Kidney (tissue), 14 donors: ENCODE data around the gene CLEC16A. TPM values are rescaled to one million over a fixed set of nuclear protein-coding genes. Genes with fewer than 3 reads are reported as not detected.

Experiments used
- DNase-seq, 5 donors: peaks; one replicate each; pipeline ENCODE4 v3.0.0-alpha.2; 2013 to 2020
- FAIRE-seq: peaks from 2 replicates; lab custom pipeline; 2012; peaks lifted over from hg19 to GRCh38; lab: Jason Lieb, UNC
- H3K27ac ChIP-seq, 2 donors: one replicate each; pipeline ENCODE4 v1.7.0; 2013; ENCODE audit warnings: low read depth in 2 of 2, low read length in 2 of 2, inconsistent platforms in 1 of 2
- H3K27me3 ChIP-seq: one replicate; pipeline ENCODE4 v1.7.1; 2013; ENCODE audit warnings: low read length, inconsistent platforms; ENCODE audit not compliant: control insufficient read depth, insufficient read depth
- H3K36me3 ChIP-seq, 3 donors: one replicate each; pipeline versions ENCODE4 v1.7.0 to v1.7.1; 2013; ENCODE audit warnings: low read length in 3 of 3, control low read depth in 1 of 3, inconsistent platforms in 1 of 3; ENCODE audit not compliant: insufficient read depth in 3 of 3, control insufficient read depth in 2 of 3
- H3K4me1 ChIP-seq, 3 donors: one replicate each; pipeline versions ENCODE4 v1.7.0 to v1.7.1; 2013; ENCODE audit warnings: low read length in 3 of 3, inconsistent platforms in 1 of 3, low read depth in 1 of 3; ENCODE audit not compliant: control insufficient read depth in 2 of 3, insufficient read depth in 2 of 3
- H3K4me3 ChIP-seq, 3 donors: one replicate each; pipeline versions ENCODE4 v1.7.0 to v1.8.1; 2013; ENCODE audit warnings: low read length in 3 of 3, control low read depth in 1 of 3, inconsistent platforms in 1 of 3
- H3K9ac ChIP-seq, 3 donors: one replicate each; pipeline versions ENCODE4 v1.7.0 to v1.7.1; 2013; ENCODE audit warnings: low read length in 3 of 3, control low read depth in 1 of 3, inconsistent platforms in 1 of 3
- H3K9me3 ChIP-seq, 3 donors: one replicate each; pipeline versions ENCODE4 v1.7.0 to v1.7.1; 2013; ENCODE audit warnings: low read length in 3 of 3, control low read depth in 1 of 3, inconsistent platforms in 1 of 3; ENCODE audit not compliant: control insufficient read depth in 2 of 3, insufficient read depth in 1 of 3
- intact Hi-C: fragments of 100-400 bp; cut with DNase I; formaldehyde crosslinking; loops from one replicate; pipeline ENCODE4 v1.11.1; 2022
- polyA plus RNA-seq: library from polyadenylated mRNA; stranded (reverse); fragments of 350-450 nt; fragmentation: Illumina TruSeq; extraction: RNeasy Lipid Tissue Mini Kit (QIAGEN cat#74804); gene quantifications from one replicate; pipeline ENCODE4 v1.2.3, GENCODE V29; 2014; ENCODE audit warnings: low read depth, low replicate concordance; ENCODE audit not compliant: insufficient read depth
- total RNA-seq: library from RNA; stranded (reverse); fragmentation: NEBNext Ultra II Directional; extraction: Animal tissue kit (Norgen Biotek cat#: 25700); gene quantifications from one replicate; pipeline ENCODE4 v1.2.1, GENCODE V29; 2021
- TF ChIP-seq, protein P1 (sequence below): IDR thresholded peaks from 3 replicates; pipeline ENCODE4 v1.5.1; 2012; ENCODE audit warnings: mild to moderate bottlenecking, moderate library complexity, borderline replicate concordance; ENCODE audit not compliant: insufficient read depth; ENCODE audit errors: extremely low read depth
- donor health status: control.
- donor health status: control.
- donor health status: control.
- donor health status: control.
- donor health status: control.
- donor health status: DM: yes; HTN: yes; CAD: no.
- donor health status: Normal renal cell carcinoma (clear cell type).

CLEC16A gene
- total and polyA plus RNA-seq, 2 donors from 2014 or later, result 10.8 to 51.9 TPM

- no peak overlapping the region for H3K9ac ChIP-seq
- H3K27ac ChIP-seq, result no peak overlapping the region
- H3K9me3 ChIP-seq, result no peaks in the 10 kb centered on the region
- intact Hi-C loops, result no loop called here
- DNase-seq (no peak), FAIRE-seq (no peak)
- peaks cover 3 to 10% (median 8%) of the 10 kb centered on the region in 3 donors for H3K36me3 ChIP-seq
- no peaks in the 10 kb centered on the region for H3K27me3 ChIP-seq
- peaks cover 0 to 9% (median 6%) of the 10 kb centered on the region in 3 donors for H3K4me1 ChIP-seq
- H3K4me3 ChIP-seq, result no peak overlapping the region
- TF ChIP-seq, protein P1, sequence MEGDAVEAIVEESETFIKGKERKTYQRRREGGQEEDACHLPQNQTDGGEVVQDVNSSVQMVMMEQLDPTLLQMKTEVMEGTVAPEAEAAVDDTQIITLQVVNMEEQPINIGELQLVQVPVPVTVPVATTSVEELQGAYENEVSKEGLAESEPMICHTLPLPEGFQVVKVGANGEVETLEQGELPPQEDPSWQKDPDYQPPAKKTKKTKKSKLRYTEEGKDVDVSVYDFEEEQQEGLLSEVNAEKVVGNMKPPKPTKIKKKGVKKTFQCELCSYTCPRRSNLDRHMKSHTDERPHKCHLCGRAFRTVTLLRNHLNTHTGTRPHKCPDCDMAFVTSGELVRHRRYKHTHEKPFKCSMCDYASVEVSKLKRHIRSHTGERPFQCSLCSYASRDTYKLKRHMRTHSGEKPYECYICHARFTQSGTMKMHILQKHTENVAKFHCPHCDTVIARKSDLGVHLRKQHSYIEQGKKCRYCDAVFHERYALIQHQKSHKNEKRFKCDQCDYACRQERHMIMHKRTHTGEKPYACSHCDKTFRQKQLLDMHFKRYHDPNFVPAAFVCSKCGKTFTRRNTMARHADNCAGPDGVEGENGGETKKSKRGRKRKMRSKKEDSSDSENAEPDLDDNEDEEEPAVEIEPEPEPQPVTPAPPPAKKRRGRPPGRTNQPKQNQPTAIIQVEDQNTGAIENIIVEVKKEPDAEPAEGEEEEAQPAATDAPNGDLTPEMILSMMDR, result no peak
Measured at GRCh38 chr16:10959161-10959560, 14.8 kb downstream of the CLEC16A start.

GRCh38 chr16:10961231-10961630 is 16.9 kb downstream of the CLEC16A start:
- peak overlapping the region in 1 of 3 donors; percentile 51 for H3K9ac ChIP-seq
- no peak for FAIRE-seq

GRCh38 chr16:10964039-10964890 is 19.9 kb downstream of the CLEC16A start:
- Histone ChIP-seq H3K36me3 (peaks cover 3 to 13% (median 8%) of the 10 kb centered on the region in 3 donors), H3K9me3 (no peaks in the 10 kb centered on the region), H3K27me3 (no peaks in the 10 kb centered on the region), H3K9ac (peak overlapping the region in 1 of 3 donors; percentile 28), H3K27ac (no peak overlapping the region), H3K4me3 (no peak overlapping the region), H3K4me1 (peaks cover 0 to 4% (median 3%) of the 10 kb centered on the region in 3 donors)
- intact Hi-C loops, result loop anchor here (10.0 kb wide), 1 partner anchor 391 kb away; no protein-coding TSS in a partner anchor
- TF ChIP-seq, protein P1, result peak; percentile 91
- DNase-seq (peak; percentile 86 to 92 (median 88)), FAIRE-seq (no peak)

More at GRCh38 chr16:10961231-10961630, 16.9 kb downstream of the CLEC16A start:
- intact Hi-C loops, result loop anchor here (10.0 kb wide), 1 partner anchor 394 kb away; no protein-coding TSS in a partner anchor
- H3K4me1 ChIP-seq, result peaks cover 0 to 4% (median 3%) of the 10 kb centered on the region in 3 donors
- H3K27ac ChIP-seq, result peak overlapping the region in 1 of 2 donors; percentile 12
- no peaks in the 10 kb centered on the region for H3K27me3 ChIP-seq
- DNase-seq, result no peak
- TF ChIP-seq, protein P1, result no peak
- H3K4me3 ChIP-seq, result no peak overlapping the region
- peaks cover 3 to 10% (median 8%) of the 10 kb centered on the region in 3 donors for H3K36me3 ChIP-seq
- no peaks in the 10 kb centered on the region for H3K9me3 ChIP-seq
